Activated CD4-positive, CD25-positive, alpha-beta regulatory T cell treated with anti-CD3 and anti-CD28 coated beads, Interleukin-2, amount 50 U/mL, for 16 hours (primary cell): Measurements from ENCODE around the gene MARVELD1.

Source experiments
- DNase-seq: peaks from one replicate; pipeline ENCODE4 v3.0.0-alpha.2; 2020; ENCODE audit warnings: low read depth, low spot score

Gene MARVELD1

GRCh38 chr10:97755718-97756117 is 42.2 kb downstream of the MARVELD1 start:
- DNase-seq = no peak

DNA sequence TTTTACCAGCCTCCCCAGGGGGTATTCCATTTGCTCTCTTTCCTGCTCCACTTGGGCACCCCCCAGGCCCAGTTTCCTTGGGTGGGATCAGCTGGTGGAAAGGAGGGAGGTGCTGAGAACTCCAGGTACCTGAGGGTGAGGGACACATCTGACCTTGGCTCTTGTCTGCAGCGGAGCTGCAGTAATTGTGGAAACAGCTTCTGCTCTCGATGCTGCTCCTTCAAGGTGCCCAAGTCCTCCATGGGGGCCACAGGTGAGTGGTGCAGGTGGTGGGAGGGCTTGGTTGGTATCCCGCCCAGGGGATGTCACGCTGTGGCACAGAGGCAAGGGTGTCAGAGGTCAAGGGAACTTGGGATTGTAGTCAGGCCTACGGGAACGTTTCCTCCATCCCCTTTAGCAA is 43.9 kb downstream of the MARVELD1 start:
- no peak for DNase-seq

- DNase-seq = no peak
These were observed 45.8 kb downstream of the MARVELD1 start for GRCh38 chr10:97759158-97759887.

GRCh38 chr10:97759946-97760345 is 46.4 kb downstream of the MARVELD1 start:
- DNase-seq = no peak

GRCh38 chr10:97760461-97761257 is 47.1 kb downstream of the MARVELD1 start:
- no peak for DNase-seq

GRCh38 chr10:97761331-97761865 is 47.9 kb downstream of the MARVELD1 start:
- DNase-seq = no peak

GRCh38 chr10:97762056-97762455 is 48.5 kb downstream of the MARVELD1 start:
- no peak for DNase-seq

- no peak for DNase-seq
These were observed 49.3 kb downstream of the MARVELD1 start for GRCh38 chr10:97762816-97763215.

DNA sequence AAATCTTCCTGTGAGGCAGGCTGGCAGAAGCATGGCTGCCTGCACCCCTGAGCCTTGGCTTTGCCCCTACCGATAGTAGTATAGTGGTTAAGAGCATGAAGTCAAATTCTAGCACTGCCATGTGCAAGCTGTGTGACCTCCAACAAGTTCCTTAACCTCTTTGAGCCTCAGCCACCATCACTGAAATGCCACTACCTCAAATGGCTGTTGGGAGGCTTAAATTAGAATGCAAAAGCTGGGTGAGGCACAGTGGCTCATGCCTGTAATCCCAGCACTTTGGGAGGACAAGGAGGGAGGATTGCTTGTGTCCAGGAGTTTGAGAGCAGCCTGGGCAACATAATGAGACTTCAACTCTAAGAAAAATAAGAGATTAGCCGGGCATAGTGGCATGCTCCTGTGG is 49.9 kb downstream of the MARVELD1 start:
- no peak for DNase-seq

DNA sequence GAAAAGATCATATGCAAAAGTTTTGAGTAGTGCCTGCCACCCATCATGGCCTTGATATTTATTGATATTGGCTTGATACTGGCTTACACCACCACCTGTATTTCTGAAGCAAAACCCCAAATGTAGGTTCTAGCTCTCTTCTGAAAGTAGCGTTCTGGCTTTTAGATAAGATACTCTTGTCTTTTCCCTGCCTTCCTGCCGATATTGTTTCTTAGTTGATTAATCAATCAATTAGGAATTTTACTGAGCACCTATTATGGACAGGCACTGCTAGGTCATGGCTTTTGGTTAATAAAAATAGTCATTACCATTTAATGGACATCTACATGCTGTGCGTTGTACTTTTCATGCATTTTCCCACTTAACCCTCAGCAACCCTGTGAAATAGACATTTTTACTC is 50.4 kb downstream of the MARVELD1 start:
- no peak for DNase-seq

DNA sequence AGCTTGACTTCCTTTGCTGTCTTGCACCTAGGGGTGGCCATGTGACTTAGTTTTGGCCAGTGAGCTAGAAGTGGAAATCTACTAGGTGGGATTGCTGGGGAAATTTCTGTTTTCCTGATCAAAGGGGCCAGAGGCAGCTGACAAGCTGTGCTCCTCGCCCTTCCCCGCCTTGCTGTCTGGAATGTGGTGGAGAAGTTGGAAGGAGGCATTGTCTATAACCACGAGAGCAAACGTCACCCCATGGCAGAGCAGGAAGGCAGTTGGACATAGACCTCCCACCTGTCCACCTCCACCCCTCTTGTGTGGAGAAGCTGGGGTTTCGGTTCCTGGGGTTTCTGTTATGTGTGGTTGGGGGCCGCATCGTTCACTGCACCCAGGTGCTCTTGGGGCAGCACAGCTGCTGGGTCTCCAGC is 51.0 kb downstream of the MARVELD1 start:
- no peak for DNase-seq

DNA sequence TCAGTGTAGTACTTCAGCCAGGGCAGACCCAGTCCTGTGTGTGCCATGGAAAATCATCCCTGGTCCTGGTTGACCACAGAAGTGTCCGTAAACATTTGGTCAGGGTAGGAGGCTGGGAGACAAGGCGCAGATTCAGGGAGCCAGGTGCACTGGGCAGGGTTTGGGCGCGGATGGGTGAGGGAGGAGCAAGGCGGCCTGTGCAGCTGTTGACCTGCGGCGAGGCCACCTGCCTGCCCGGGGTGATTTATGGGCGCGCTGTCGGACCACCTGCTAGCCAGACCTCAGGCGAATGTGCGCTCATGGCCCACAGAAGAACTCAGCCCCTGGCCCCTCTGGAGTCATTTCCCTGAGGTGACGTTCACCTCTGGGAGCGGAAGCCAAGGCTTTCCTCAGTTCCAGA is 51.7 kb downstream of the MARVELD1 start:
- no peak for DNase-seq

DNA sequence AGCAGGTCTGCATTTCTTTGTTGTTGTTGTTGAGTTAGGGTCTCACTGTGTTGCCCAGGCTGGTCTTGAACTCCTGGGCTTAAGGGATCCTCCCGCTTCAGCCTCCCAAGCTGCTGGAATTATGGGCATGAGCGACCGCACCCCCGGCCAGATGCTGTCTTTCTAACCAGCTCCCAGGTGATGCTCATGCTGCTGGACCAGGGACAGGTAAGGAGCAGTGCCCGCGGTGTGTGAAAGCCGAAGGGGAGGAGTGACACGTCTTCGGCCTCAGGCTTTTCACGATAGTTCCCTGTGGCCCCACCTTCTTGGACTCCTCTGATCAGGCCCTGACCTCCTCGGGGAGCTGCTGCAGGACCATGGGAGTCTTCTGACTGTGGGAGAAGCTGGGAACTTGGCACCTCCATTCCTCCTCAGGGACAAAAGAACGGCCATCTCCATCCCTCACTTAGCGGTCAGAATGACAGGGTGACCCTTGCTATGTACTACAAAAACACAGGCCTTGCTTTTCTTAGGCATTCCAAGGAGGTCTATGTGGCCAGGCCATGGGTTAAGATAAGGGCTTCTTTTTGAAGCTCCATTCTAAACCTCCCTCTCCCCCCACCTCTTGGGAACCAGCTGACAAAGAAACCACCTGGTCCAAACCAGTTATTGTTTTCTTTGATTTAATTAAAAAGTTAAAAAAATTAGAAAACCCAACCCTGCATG is 52.7 kb downstream of the MARVELD1 start:
- DNase-seq = no peak

DNA sequence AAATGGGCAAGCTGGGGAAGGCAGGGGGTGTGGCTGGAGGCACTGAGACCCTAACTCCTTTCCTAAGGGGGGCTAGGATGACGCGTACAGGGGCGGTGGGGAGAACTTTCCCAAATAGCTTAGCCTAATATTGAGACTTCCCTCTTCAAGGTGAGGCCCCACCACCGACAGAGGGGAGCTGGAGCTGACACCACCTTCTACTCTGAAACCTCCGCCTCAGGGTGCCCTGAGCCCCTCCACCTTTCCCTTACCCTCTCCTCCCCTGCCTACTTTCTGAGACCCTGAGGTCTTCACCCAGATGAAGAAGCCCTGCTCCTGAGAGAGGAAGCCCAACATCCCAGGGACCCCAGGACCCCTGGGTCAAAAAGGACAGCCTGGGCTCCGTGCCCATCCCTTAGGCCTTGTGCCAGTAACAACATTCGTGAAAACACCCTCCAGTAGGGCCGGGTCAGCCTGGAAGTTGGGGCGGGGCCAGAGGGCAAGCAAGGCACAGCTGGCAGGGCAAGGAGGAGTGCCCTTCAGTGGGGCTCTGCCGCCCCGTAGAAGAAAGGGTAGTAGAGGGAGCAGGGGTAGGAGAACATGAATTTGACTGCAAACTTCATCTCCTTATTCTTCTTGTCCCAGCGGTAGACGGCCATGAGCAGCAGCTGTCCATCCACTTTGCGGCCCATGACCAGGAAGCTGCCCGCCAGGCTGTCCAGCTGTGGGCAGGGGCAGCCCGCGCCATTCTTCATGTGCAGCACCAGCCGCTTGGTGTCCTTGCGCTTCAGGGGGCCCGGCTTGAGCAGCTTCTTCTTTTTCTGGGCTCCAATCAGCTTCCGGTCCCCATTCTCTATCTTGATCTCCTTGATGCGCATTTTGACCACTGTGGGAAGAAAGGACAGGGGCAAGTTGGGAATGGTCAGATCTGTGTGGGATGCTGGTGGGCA is 53.7 kb downstream of the MARVELD1 start:
- DNase-seq = no peak
